Activated T-cell treated with anti-CD3 and anti-CD28 coated beads, Interleukin-2, amount 50 U/mL, for 24 hours (primary cell): ENCODE measurements around the gene MASP1.

Experiments
- DNase-seq: peaks from one replicate; pipeline ENCODE4 v3.0.0-alpha.2; 2020
- H3K27ac Mint-ChIP-seq: 2 replicates; pipeline ENCODE4 v1.8.0; 2020; ENCODE audit warnings: mild to moderate bottlenecking, mixed read lengths
- H3K27me3 Mint-ChIP-seq: 2 replicates; pipeline ENCODE4 v1.8.0; 2020; ENCODE audit warnings: mixed read lengths
- H3K36me3 Mint-ChIP-seq: 2 replicates; pipeline ENCODE4 v1.8.0; 2020; ENCODE audit warnings: low read depth, mixed read lengths
- H3K4me1 Mint-ChIP-seq: 2 replicates; pipeline ENCODE4 v1.8.0; 2020; ENCODE audit warnings: low read depth, mixed read lengths
- H3K4me3 Mint-ChIP-seq: 2 replicates; pipeline ENCODE4 v1.8.0; 2020; ENCODE audit warnings: mild to moderate bottlenecking, moderate library complexity, mixed read lengths
- H3K9me3 Mint-ChIP-seq: 2 replicates; pipeline ENCODE4 v1.8.0; 2020; ENCODE audit warnings: mixed read lengths

The MASP1 gene

DNA sequence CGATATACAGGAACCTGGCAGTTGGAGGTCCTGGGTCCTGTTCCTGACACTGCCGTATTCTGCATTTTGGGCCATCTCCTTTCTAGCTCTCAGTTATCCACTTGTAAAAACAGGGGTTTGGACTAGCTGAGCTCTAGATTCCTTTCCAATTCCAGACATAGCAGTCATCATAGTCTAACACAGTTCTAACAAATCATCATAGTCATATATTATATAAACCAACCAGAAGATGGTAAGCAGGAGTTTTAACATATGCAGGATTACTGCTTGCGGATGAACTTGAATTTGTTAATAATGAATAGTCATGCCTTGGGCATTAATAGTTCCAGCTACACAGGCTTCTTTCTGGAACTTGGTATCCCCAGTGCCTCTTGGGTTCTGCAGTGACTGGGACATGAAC, 26.6 kb downstream of the MASP1 start:
- DNase-seq, result no peak
- Mint-ChIP-seq H3K36me3 (no peaks in the 10 kb centered on the region), H3K27me3 (peaks cover 46% of the 10 kb centered on the region), H3K4me1 (no peaks in the 10 kb centered on the region), H3K4me3 (no peak overlapping the region), H3K9me3 (peaks cover 7% of the 10 kb centered on the region), H3K27ac (no peak overlapping the region)

DNA sequence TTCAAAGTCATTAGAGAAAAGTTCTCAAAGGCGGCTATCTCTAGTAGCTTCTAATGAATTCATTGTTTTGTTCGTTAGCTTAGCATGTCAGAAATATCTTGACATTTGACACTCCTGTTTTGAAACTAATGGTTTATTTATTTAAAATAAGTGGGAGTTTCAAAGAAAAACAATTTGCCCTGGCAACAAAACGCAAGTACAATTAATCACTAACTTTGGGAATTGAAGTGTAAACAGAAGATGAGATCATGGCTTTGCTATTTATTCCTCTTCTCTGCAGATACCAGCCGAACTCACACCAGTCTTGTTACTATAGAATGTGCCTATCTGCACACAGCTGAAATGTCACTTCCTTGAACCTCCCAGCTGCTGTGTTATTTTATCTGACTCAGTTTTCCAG, 27.5 kb downstream of the MASP1 start:
- no peak for DNase-seq
- Mint-ChIP-seq H3K36me3 (no peaks in the 10 kb centered on the region), H3K27me3 (peaks cover 46% of the 10 kb centered on the region), H3K27ac (no peak overlapping the region), H3K4me3 (no peak overlapping the region), H3K9me3 (no peaks in the 10 kb centered on the region), H3K4me1 (no peaks in the 10 kb centered on the region)

DNA sequence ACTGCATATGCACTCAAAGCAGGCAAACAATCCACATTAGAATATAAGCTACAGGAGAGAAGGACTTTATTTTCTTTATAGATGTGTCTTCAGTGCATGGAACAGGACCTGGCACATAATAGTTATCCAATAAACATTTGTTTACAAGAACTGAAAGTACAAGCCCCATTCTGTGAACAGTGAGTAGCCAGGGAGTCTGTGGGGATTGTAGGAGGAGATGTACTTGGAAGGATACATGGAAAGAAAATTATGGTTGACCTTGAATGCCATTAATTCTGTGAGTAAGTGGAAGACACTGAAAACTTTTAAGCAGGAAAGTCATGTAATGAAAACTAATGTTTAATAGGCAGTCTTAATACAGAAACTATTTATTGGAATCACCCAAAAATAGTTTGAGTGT, 28.3 kb downstream of the MASP1 start:
- peaks cover 48% of the 10 kb centered on the region for H3K27me3 Mint-ChIP-seq
- no peaks in the 10 kb centered on the region for H3K4me1 Mint-ChIP-seq
- H3K36me3 Mint-ChIP-seq, result no peaks in the 10 kb centered on the region
- H3K9me3 Mint-ChIP-seq, result no peaks in the 10 kb centered on the region
- H3K4me3 Mint-ChIP-seq, result no peak overlapping the region
- H3K27ac Mint-ChIP-seq, result no peak overlapping the region
- DNase-seq, result no peak

DNA sequence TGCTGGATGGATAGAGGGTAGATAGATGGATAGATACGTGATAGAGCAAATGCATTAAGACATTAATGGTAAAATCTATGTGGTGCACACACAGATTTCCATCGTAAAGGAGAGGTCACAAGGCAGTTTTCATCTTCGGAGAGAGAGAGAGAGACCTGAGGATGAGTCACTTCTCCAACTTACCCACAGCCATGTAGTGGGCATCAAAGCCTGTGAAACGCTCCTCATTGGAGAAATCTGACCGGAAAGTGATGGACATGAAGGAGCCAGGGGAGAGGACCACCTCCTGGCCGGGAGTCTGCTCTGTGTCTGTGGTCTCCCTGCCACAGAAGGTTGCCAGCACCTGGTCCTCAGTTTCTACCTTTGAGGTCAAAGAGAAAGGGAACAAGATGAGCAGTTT, 29.2 kb downstream of the MASP1 start:
- Mint-ChIP-seq H3K4me3 (no peak overlapping the region), H3K27me3 (peaks cover 44% of the 10 kb centered on the region), H3K9me3 (no peaks in the 10 kb centered on the region)

DNA sequence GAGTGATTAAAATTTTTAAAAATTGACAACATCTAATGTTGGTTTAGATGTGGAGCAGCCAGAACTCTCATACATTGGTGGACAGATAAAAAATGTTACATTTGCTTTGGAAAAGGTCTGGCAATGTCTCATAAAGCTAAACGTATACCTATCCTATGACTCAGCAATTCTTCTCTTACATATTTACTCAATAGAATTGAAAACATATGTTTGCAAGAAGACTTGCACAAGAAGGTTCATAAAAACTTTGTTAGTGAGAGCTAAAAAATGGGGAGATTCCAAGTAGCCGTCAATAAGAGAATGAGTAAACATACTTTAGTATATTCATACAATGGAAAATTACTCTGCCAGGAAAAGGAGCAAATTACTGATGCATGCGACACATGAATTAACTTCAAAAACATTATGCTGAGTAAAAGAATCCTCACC, 30.0 kb downstream of the MASP1 start:
- Mint-ChIP-seq H3K27me3 (peaks cover 44% of the 10 kb centered on the region), H3K36me3 (no peaks in the 10 kb centered on the region), H3K4me3 (no peak overlapping the region), H3K9me3 (no peaks in the 10 kb centered on the region), H3K4me1 (no peaks in the 10 kb centered on the region), H3K27ac (no peak overlapping the region)
- no peak for DNase-seq

More for the DNA sequence above, 29.2 kb downstream of the MASP1 start:
- Mint-ChIP-seq H3K36me3 (no peaks in the 10 kb centered on the region), H3K4me1 (no peaks in the 10 kb centered on the region), H3K27ac (no peak overlapping the region)
- no peak for DNase-seq

DNA sequence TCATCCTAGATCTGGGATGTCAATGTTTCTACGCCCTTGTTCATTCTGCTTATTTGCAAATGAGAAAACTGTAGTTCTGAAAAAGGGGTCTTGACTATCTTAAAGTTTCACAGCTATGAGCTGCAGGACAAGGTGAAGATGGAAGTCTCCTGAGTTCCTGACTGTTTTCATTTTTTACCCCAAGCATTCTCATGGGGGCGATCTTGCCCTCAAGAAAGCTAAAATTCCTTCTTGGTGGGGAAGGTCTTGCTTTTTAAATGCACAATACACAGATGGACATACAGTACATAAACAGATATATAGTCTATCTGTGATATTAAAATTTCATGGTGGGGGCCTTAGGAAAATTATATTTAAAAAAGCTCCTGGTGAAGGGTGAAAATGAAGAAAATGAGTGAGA, 32.4 kb downstream of the MASP1 start:
- H3K36me3 Mint-ChIP-seq, result no peaks in the 10 kb centered on the region
- no peaks in the 10 kb centered on the region for H3K9me3 Mint-ChIP-seq
- DNase-seq, result no peak
- H3K27me3 Mint-ChIP-seq, result peaks cover 31% of the 10 kb centered on the region
- H3K27ac Mint-ChIP-seq, result no peak overlapping the region
- H3K4me1 Mint-ChIP-seq, result no peaks in the 10 kb centered on the region
- no peak overlapping the region for H3K4me3 Mint-ChIP-seq

DNA sequence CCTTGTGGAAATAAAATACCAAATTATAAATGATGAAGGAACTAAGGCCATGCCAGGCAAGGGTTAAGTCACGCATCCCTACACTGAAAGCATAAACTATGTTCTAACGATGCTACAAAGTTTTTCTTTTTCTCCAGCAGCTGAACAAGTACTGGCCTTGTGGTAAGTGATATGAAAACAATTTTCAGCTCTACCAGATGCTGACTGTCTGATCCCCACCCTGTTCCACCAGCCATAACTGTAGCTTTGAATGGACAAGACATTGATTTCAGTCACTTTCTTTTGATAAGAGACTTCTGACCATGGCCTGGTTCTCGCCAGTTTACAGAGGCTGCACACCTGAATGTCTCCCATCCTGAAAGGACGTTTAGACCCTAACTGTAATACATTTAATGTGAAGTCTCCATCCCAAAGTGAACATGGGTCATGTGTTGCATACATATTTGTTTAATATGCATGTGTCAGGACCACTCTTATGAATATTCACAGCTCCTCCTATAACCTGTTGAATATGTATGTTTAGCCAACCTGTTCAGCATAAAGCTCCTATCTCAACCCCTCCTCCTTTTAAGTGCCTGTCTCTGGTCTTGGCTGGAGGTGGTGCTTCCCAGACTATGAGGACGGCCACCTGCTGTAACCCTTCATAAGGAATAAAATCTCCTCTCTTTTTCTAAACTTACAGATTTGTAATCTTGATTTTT, 33.4 kb downstream of the MASP1 start:
- H3K9me3 Mint-ChIP-seq, result no peaks in the 10 kb centered on the region
- no peaks in the 10 kb centered on the region for H3K4me1 Mint-ChIP-seq
- H3K27me3 Mint-ChIP-seq, result peaks cover 29% of the 10 kb centered on the region
- no peak overlapping the region for H3K27ac Mint-ChIP-seq
- no peak for DNase-seq
- no peaks in the 10 kb centered on the region for H3K36me3 Mint-ChIP-seq
- H3K4me3 Mint-ChIP-seq, result no peak overlapping the region

DNA sequence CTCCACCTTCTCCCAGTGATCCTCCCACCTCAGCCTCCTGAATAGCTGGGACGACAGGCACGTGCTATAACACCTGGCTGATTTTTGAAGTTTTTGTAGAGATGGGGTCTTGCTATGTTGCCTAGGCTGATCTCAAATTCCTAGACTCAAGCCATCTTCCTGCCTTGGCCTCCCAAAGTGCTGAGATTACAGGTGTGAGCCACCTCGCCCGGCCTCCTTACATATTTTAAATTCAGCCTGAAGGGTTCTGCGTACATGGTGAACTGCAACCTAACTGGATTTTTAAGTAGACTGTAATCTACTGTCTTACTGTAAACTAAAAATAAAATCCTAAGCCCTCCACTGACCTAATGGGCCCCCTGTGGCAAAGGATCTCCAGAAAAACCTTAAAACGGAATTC, 34.1 kb downstream of the MASP1 start:
- no peaks in the 10 kb centered on the region for H3K9me3 Mint-ChIP-seq
- H3K4me3 Mint-ChIP-seq, result no peak overlapping the region
- DNase-seq, result no peak
- no peaks in the 10 kb centered on the region for H3K4me1 Mint-ChIP-seq
- no peaks in the 10 kb centered on the region for H3K36me3 Mint-ChIP-seq
- H3K27me3 Mint-ChIP-seq, result peaks cover 28% of the 10 kb centered on the region
- no peak overlapping the region for H3K27ac Mint-ChIP-seq

DNA sequence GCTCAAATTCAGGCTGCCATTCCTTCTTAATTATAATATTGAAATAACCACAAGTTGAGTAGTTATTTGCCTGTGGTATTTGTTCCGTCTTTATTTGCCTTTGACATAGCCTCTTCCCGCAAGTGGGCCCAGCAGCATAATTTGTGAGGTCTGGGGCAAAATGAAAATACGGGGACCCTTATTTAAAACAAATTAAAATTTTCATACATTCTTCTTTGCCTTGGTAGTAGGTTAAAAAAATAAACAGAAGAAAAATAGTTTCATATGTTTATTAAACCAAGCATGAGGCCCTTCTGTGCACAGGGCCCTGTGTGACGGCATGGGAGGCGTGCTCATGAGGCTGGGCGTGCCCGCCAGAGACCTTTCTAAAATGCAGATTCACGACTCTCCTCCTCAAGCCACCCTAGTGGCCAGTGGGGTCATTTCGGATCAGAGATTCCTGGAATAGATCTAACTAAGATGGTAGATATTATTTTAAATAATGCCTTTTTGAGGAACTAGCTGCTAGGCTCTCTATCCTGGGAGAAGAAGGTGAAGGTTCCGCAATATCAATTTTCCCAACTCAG, 35.4 kb downstream of the MASP1 start:
- Mint-ChIP-seq H3K9me3 (no peaks in the 10 kb centered on the region), H3K4me1 (no peaks in the 10 kb centered on the region), H3K36me3 (no peaks in the 10 kb centered on the region), H3K27ac (no peak overlapping the region), H3K27me3 (peaks cover 16% of the 10 kb centered on the region), H3K4me3 (no peak overlapping the region)
- DNase-seq, result no peak

DNA sequence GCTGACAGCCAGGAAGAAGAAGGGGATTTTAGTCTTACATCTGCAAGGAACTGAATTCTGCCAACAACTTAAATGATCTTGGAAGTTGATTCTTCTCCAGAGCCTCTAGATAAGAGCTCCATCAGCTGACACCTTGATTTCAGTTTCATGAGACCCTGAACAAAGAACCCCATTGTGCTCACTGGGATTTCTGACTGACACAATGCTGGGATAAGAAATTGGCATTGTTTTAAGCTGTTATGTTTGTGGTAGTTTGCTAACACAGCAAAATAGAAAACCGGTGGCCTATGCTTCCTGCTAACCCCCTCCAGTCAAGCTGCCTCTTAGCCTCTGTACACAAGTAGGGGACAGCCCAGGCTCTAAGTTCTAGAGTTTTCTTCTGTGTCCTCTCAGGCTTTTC, 36.2 kb downstream of the MASP1 start:
- H3K4me1 Mint-ChIP-seq, result no peaks in the 10 kb centered on the region
- no peak for DNase-seq
- H3K9me3 Mint-ChIP-seq, result no peaks in the 10 kb centered on the region
- peaks cover 15% of the 10 kb centered on the region for H3K27me3 Mint-ChIP-seq
- no peaks in the 10 kb centered on the region for H3K36me3 Mint-ChIP-seq
- H3K27ac Mint-ChIP-seq, result no peak overlapping the region
- no peak overlapping the region for H3K4me3 Mint-ChIP-seq

DNA sequence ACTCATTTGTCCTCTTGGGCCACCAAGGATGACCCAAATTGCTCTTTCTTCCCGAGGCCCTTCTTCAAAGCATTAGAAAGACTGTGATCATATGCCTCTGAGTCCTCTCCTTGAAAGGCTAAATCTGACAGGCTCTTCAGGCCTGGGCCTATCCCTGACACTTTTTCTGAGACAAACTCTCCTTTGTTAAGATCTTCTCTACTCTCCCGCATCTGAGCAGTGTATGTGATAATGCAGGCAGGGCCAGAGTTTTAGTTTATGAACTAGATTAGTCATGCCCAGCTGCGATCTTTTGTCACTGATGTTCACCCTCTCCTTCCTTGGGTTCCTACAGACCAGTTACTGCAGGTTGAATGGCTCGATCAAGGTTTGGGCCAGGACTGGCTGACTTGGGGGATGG, 39.2 kb downstream of the MASP1 start:
- Mint-ChIP-seq H3K27me3 (no peaks in the 10 kb centered on the region), H3K36me3 (no peaks in the 10 kb centered on the region), H3K9me3 (no peaks in the 10 kb centered on the region), H3K4me3 (no peak overlapping the region), H3K27ac (no peak overlapping the region), H3K4me1 (peaks cover 7% of the 10 kb centered on the region)
- no peak for DNase-seq

DNA sequence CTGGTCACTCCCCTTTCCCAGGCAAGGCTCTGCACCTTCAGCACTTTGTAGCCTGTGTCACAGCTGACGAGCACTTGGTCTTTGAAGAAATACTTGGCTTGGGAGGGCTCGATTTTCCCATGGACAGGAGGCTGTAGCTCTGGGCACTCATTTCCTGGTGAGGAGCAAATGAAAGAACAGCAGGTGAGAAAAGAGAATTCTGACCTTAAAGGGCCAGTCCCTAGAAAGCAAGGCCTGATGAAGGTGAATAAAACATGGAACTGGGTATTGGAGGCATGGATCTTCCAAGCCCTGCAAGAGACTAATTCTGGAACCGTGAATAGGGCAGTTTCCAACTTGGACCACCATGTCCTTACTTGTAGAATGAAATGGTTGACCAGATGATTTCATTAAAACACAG, 39.9 kb downstream of the MASP1 start:
- Mint-ChIP-seq H3K4me1 (peaks cover 13% of the 10 kb centered on the region), H3K9me3 (no peaks in the 10 kb centered on the region), H3K36me3 (no peaks in the 10 kb centered on the region), H3K27me3 (no peaks in the 10 kb centered on the region), H3K4me3 (no peak overlapping the region), H3K27ac (no peak overlapping the region)
- no peak for DNase-seq

DNA sequence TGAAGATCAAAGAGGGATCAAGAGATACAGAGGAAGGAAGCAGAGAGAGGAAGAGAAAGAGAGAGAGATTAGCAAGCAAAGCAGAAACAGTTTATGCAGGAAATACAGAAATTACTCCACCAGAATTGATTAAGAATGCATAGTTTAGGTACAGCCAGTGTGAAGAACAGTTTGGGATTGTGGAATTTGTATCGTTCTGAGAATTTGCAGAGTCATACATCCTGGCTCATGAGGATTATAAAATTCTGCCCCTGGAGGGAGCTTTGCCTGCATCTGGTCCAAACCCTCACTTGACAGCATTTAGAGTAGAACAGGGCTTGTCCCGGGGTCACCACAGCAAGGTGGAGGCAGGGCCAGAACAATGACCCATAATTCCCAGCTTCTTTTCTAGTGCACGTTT, 44.1 kb downstream of the MASP1 start:
- H3K36me3 Mint-ChIP-seq, result no peaks in the 10 kb centered on the region
- H3K9me3 Mint-ChIP-seq, result no peaks in the 10 kb centered on the region
- H3K27ac Mint-ChIP-seq, result no peak overlapping the region
- H3K4me1 Mint-ChIP-seq, result peaks cover 13% of the 10 kb centered on the region
- no peak overlapping the region for H3K4me3 Mint-ChIP-seq
- DNase-seq, result no peak
- H3K27me3 Mint-ChIP-seq, result no peaks in the 10 kb centered on the region

DNA sequence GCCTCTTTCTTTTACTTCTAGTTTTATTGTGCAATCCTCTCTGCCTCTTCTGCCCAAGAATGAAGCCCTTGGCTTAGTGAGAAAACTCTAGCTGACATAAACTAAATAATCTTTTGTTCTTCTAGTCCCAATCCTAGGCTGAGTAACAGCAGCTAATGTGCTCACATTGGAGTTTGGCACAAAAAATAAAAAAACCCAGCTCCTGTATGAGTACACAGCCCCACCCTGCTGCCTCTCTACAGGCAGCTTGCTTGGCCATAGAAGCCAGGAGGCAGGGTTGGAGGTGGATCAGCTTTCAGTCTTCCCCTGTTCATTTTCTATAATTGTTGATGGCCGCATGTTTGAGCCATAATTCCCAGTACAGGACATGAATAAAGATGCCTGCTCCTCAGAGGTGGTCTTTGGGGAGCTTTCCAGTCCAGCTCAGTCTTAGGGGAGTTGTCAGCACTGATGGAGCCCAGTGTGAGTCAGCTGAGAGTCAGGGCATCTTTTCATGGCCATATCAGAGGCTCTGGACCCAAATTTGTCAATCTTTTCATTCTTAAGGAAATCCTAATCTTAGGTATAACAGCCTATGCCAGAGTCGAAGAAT, 47.5 kb downstream of the MASP1 start:
- Mint-ChIP-seq H3K9me3 (peaks cover 4% of the 10 kb centered on the region), H3K27ac (no peak overlapping the region), H3K36me3 (no peaks in the 10 kb centered on the region), H3K4me3 (no peak overlapping the region), H3K4me1 (peaks cover 13% of the 10 kb centered on the region), H3K27me3 (no peaks in the 10 kb centered on the region)
- no peak for DNase-seq

DNA sequence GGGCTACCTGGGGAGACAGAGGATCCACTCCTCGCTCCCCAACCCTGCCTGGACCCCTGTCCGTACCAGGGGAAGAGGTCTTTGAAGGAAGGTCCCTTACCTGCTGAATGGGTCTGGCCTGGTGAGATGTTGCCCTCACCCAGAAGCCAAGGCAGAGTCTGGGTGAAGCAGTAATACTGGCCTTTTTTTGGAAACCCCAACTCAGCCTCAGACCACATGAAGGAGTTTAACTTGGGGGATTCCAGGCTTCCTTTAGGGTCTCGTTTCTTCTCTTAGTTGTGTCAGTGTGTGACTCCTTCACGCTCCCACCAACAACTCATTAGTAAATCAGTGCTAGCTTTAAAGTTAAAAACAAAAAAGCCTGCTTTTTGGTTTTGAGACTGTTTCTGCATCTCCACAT, 48.6 kb downstream of the MASP1 start:
- Mint-ChIP-seq H3K4me1 (peaks cover 10% of the 10 kb centered on the region), H3K27me3 (no peaks in the 10 kb centered on the region), H3K36me3 (no peaks in the 10 kb centered on the region), H3K27ac (no peak overlapping the region), H3K4me3 (no peak overlapping the region), H3K9me3 (peaks cover 4% of the 10 kb centered on the region)
- no peak for DNase-seq
